GM12874 (cell line): Measurements from ENCODE around the gene FSIP1.

Experiments
- TF ChIP-seq, protein P1 (sequence below): IDR thresholded peaks from 2 replicates; pipeline ENCODE4 v1.5.1; 2011; ENCODE audit warnings: low read depth, mild to moderate bottlenecking, control low read depth, low read length, moderate library complexity; ENCODE audit not compliant: insufficient read depth

The FSIP1 gene

DNA sequence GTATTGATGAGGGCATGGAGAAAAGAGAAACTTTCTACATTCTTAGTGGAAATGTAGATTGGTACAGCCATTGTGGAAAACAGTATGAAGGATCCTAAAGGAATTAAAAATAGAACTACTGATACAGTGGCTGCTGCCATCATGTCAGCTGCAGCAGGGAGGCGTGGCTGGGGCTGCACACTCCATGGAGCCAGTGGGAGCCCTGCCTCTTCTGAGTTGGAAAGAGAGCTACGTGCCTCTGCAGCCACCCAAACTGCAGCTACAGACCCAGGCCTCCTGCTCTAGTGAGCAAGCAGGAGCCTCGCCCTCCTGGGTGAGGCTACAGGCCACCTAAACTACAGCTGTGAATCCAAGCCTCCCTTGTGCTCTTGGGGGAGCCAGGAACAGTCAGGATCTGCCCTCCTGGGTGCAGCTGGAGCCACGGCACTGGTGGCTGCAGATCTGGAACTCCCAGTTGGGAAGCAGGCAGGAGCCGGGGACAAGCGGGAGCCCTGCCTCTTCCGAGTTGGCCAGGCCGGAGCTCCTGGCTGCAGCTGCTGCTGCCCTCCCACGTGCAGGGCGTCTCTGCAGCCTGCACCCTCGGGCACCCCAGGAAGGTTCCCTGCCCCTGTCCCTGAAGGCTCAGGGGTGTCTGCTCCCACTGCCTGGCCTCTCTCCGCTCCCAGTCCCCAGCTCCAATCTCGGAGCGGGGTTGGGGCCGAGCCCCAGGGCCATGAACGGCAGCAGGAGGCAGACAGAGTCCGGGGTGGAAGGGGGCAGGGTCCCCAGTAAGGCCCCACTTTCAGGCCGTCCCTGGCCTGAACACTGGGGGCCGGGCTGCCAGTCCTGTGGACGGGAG lies 137.3 kb downstream of the FSIP1 start:
- TF ChIP-seq, protein P1, sequence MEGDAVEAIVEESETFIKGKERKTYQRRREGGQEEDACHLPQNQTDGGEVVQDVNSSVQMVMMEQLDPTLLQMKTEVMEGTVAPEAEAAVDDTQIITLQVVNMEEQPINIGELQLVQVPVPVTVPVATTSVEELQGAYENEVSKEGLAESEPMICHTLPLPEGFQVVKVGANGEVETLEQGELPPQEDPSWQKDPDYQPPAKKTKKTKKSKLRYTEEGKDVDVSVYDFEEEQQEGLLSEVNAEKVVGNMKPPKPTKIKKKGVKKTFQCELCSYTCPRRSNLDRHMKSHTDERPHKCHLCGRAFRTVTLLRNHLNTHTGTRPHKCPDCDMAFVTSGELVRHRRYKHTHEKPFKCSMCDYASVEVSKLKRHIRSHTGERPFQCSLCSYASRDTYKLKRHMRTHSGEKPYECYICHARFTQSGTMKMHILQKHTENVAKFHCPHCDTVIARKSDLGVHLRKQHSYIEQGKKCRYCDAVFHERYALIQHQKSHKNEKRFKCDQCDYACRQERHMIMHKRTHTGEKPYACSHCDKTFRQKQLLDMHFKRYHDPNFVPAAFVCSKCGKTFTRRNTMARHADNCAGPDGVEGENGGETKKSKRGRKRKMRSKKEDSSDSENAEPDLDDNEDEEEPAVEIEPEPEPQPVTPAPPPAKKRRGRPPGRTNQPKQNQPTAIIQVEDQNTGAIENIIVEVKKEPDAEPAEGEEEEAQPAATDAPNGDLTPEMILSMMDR: no peak

GRCh38 chr15:39644136-39644535 lies 138.5 kb downstream of the FSIP1 start:
- TF ChIP-seq, protein P1: no peak

DNA sequence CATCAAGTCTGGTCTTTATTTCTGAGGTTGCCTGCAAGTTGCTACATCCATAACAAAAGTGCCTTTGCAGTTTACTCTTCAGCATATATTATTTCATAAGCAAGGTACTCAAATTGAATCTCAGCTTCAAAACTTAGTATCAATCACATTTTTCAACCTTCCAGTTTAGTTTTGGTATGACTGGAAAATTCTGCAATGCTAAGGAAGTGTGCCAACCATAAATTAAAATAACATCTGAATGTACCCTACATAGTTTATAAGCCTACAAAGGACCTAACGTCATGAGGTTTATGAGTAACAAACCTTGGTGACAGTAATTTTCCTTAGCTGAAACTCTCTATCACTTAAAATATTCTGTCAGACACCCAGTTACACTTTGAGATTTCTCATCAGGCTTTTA lies 138.9 kb downstream of the FSIP1 start:
- TF ChIP-seq, protein P1: no peak

DNA sequence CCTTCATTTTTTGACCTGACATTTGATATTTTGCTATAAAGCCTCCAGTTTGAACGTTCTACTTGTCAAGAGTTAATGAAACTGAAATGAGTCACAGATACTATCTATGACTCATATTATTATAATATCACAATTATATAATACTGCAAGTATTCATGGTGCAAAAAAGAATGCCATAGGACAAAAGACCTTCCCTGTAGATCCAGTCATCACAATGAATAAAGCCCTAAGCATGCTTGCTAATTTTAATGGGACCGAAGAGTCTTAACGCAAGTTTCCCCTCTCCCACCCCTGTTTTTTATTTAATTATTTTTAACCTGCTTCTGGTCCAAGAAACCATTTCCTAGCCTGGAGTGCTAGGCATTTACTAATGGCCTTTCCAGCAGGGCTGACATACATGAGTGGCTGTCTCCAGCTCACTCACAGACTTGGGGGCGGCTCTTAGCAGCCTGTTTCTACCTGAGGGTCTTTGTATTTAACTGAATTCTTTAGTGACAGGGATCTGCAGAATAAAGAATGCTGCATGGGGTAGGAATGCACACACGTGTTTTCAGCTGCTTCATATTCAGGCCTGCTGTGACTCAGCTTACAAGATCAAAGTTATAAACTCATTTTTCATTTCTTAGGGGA lies 140.5 kb downstream of the FSIP1 start:
- TF ChIP-seq, protein P1: no peak

GRCh38 chr15:39641191-39641889 lies 141.3 kb downstream of the FSIP1 start:
- TF ChIP-seq, protein P1: no peak

DNA sequence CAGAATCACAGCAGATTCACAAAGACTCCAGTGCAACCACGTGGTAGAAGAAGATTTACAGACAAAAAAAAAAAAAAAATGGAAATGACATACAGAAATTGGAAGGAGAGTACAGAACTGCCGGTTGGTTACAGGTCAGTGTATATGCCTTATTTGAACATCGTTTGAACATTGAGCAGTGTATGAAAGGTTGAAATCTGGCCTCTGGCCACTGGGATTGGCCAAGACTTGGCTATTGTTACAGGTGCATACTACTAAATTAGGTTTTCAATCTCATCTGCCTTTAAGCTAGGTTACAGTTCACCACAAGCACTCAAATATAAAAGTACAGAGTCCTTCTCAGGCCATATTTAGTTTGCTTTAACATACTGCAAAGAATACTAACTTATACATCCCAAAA lies 142.0 kb downstream of the FSIP1 start:
- TF ChIP-seq, protein P1: no peak

DNA sequence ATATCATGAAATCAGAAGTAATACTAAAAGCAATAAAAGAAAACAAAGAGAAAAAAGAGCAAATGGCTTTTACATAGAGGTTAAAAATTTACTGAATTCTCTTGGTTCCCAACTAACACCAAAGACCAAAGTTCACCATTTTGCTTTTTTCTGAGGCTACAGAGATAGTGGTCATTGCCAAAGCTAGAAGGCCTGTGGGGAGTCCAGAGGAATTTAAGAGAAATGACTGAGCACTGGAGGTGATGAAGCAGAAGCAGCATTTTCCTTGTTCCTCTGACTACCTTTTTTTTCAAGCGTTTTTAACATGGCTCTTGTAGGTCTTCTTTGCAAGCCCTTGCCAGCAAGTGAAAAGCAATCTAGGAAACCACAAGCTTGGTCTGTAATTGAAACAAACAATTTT lies 143.6 kb downstream of the FSIP1 start:
- TF ChIP-seq, protein P1: no peak
